Suppressor macrophage (primary cell): Measurements from ENCODE around the gene MUC5B.
"Not testable (repeated sequence)": the region's sequence is repeated elsewhere in the genome, so short reads cannot be mapped to it uniquely, and the experiment has no call there.

Experiments used
- DNase-seq, 4 experiments: peaks; one replicate each; pipeline ENCODE4 v3.0.0-alpha.2; 2020 to 2022

Gene MUC5B

GRCh38 chr11:1202776-1203504, 19.9 kb upstream of the MUC5B start:
- peak; percentile 53 to 79 (median 78) for DNase-seq

- DNase-seq: peak in 1 of 4 experiments; percentile 1
Measured at GRCh38 chr11:1203505-1204271, 19.2 kb upstream of the MUC5B start.

DNA sequence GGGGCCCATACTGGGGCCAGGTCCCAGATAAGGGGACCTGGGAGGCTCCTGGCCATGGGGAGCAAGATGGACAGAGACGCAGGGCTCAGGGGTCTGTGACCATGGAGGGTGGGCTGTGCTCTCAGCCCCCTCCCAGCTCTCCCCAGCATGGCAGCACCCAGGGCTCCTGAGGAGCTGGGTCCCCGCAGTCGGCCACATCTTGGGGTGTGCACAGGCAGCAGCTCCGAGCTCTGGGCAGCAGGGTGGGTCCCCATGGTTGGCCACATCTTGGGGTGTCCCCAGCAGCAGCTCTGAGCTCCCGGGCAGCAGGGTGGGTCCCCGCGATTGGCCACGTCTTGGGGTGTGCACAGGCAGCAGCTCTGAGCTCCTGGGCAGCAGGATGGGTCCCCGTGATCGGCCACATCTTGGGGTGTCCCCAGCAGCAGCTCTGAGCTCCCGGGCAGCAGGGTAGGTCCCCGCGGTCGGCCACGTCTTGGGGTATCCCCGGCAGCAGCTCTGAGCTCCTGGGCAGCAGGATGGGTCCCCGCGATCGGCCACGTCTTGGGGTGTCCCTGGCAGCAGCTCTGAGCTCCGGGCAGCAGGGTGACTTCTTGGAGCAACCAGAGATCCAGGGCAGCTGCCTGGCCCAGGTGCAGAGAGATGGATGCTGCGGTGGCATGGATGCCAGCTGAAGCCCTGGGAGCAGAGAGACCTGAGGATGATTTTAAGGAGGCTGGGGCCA, 18.3 kb upstream of the MUC5B start:
- DNase-seq: peak in 1 of 4 experiments; percentile 1

GRCh38 chr11:1205121-1205986, 17.5 kb upstream of the MUC5B start:
- peak in 1 of 4 experiments; percentile 1 for DNase-seq

GRCh38 chr11:1205987-1206331, 16.9 kb upstream of the MUC5B start:
- DNase-seq: peak in 1 of 4 experiments; percentile 1

DNA sequence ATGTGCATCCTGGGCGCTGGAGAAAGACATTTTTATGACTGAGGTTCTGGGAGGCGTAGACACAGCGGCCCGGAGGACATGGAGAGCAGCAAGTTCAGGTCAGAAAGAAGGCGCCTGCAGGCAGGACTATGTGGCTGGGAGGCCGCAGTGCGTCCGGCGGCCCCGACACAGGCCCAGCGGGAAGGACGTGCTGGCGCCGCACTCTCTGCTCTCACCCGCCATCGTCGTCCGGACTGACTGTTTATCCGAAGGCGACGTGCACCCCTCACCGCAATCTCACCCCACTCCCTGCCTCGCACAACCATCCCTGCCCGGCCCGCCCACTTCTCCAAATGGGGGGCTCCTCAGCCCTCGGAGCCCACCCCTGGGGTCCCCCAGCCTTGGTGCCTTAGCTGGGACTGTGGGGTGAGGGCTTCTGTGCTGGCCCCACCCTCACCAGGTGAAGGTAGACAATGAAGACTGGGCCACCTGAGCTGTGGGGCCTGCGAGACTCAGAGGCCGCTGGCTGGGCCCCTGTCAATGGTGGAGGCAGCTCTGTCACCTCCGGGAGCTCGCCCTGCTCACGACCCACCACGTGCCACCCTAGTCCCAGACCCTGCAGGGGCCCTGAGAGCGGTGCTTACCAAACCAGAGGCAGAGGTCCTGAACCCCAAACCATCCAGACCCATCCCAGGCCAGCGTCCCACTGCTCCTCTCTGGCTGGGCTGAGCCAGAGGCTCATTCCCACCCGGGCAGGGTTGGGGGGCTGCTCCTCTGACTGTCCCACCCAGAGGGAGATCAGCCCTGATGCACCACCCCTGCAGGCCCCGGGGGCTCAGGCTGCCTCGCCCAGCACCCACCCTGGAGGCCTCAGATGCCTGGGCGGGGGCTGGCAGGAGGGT, 16.2 kb upstream of the MUC5B start:
- no peak for DNase-seq

- DNase-seq: peak in 1 of 4 experiments; percentile 1
Measured at GRCh38 chr11:1207401-1208143, 15.3 kb upstream of the MUC5B start.

DNA sequence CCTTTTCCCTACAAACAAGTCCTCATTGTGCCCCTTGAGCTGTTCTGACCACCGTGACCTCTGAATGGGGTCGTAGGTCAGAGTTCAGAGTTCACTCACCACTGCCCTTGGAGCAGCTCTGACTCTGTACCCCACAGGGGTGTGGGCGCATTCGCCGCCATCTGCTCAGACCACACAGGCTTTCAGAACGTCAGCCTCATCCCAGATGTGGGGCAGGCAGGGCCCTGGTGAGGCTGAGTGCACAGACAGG, 14.8 kb upstream of the MUC5B start:
- no peak for DNase-seq

GRCh38 chr11:1208394-1209261, 14.2 kb upstream of the MUC5B start:
- peak in 1 of 4 experiments; percentile 1 for DNase-seq

- DNase-seq: no peak
Measured at GRCh38 chr11:1209371-1210057, 13.4 kb upstream of the MUC5B start.

DNA sequence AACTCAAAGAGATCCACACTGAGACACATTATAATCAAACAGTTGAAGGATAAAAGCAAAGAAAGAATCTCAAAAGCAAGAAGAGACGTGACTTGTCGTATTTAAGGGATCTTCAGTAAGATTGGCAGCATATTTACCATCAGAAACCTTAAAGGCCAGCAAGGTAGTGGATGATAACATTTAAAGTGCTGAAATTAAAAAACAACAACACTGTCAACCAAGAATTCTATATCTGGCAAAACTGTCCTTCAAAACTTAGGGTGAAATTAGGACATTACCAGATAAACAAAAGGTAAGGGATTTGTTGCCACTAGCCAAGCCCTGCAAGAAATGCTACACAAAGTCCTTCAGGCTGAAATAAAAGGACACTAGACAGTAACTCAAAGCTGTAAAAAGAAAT, 11.0 kb upstream of the MUC5B start:
- no peak for DNase-seq

DNA sequence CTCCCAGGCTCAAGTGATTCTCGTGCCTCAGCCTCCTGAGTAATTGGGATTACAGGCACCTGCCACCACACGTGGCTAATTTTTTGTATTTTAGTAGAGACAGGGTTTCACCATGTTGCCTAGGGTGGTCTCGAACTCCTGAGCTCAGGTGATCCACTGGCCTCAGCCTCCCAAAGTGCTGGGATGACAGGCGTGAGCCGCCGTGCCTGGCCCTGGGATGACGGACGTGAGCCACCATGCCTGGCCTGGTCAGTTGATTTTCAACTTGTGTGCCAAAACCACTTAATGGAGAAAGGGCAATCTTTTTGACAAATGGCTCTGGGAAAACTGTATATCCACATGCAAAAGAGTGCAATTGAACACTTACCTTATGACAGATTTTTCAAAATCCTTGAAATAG, 7.0 kb upstream of the MUC5B start:
- not testable (repeated sequence) for DNase-seq

DNA sequence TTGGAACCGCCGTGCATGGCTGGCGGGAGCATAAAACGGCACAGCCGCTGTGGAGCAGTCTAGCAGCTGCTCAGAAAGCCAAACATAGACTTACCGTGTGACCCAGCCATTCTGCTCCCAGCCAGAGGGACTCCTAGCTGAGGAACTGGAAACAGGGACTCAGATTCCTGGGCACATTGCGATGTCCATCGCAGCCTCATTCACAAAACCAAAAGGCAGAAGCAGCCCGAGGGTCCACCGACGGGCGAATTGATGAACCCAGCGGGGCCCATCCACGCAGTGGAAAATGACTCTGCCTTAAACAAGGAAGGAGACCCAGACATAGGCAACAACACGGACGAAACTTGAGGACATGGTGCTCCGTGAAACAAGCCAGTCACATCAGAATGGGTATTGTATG, 5.7 kb upstream of the MUC5B start:
- no peak for DNase-seq

DNA sequence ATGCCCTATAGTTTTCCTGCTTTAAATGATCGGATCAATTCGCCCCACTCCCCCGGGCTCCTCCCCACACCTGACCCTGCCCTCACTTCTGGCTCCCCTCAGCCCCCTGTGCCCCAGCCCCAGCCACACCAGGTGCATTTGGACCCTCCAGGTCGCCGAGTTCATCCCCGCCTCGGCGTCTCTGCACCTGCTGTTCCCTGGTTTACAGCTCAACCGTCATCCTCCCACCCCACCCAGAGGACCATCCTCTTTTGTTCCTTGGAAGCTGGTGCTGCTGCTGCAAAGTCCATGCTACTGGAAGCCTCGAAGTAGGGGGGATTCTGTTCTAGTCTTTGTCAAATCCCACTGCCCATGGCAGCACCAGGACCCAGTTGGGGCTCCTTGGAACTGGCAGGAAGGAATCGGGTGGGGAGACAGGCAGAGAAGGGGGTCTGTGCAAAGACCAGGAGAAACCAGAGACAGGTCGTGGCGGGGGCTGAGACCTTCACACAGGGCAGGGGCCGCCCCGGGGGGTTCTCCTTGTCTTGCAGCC, 4.5 kb upstream of the MUC5B start:
- no peak for DNase-seq

DNA sequence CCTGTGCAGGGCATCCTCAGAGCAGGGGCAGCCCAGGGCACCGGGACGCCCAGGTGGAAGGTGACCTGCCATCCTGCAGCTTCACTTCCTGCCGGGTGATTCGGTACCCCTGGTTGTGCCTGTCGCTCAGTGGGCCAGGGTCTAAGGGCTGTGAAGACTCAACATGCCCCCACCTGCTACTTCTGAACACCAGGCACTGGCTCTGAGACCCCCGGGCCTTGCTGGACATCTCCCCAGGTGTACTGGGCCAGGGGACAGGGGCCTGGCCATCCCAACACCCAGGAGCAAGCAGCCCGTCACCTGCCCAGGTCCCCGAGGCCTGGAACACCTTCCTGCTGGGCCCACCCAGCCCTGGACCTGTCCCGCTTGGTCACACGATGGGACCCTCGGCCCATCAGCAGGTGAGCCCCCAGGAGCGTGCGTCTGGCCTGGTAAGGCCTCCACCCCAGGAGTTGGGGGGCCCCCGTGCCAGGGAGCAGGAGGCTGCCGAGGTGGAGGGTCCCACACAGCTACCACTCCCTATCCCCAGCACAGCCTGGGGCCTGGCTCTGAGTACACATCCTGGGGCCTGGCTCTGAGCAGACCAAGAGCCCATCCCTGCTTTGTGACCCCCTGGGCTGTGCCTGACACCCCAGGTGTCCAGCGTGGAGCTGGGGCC, 3.9 kb upstream of the MUC5B start:
- no peak for DNase-seq

DNA sequence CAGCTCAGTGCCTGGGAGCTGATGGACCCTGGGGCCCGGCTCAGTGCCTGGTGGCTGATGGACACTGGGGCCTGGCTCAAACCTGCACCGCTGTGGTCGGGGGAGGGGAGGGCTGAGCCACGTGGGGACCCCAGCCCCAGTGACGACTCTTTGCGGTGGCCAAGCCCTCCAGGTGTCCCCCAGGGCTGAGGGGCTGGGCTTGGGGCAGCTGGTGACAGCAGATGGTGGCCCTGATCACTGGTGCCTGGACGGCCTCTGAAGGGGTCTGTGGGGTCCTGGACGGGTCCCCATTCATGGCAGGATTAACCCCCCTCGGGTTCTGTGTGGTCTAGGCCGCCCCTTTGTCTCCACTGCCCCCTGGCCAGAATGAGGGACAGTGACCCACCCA, 3.4 kb upstream of the MUC5B start:
- DNase-seq: no peak

DNA sequence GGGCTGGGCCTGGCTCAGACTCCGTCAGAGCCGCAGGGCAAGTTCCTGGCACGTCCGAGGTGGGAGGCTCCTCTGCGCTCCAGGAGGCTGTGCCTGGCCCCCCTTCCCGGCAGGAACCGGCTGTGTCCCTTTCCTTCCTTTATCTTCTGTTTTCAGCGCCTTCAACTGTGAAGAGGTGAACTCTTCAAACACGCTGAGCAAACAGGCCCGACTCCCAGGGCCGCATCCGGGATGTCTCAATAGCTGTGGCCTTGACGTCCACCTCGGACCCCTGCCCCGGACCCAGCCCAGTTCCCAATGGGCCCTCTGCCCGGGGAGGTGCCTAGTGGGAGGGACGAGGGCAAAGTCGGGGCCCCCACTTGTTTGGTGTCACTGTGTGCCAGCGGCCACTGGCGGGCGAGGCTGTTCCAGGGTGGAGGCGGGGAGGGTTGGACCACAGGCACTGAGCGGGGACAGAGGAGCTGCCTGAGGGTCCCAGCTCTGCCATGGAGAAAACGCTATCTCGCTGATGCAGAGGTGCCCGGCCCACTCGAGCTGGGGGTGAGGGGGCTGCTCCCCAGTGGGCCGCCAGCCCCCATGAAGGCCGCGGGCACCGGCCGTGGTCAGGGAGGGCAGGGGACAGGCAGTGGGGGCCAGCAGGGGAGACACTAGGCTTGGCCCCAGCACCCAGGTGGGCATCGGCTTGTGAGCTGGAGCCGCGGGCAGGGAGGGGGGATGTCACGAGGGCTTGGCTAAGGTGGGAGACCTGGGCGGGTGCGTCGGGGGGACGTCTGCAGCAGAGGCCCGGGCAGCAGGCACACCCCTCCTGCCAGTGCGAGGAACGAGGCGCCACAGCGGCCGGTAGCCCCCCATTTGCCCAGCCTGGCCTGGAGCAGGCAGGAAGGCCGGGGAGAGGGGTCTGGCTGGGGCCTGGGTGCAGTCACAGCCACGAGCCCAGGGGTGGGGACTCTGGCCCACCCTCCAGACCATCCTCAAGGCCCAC, 2.7 kb upstream of the MUC5B start:
- no peak for DNase-seq
